VCaP (cell line): ENCODE measurements around the gene PCAT6.
A peak's percentile ranks its signal among the peaks of the same experiment; 100 is the strongest.

Experiments used
- H3K27ac ChIP-seq: fragments of 450-650 bp; 2 replicates; pipeline ENCODE4 v1.5.1; 2017
- CTCF ChIP-seq: fragments of 450-650 bp; conservative IDR thresholded peaks from 2 replicates; pipeline ENCODE4 v1.5.1; 2017; ENCODE audit warnings: mild to moderate bottlenecking, moderate library complexity

PCAT6 gene

GRCh38 chr1:202807926-202808757, 2.6 kb upstream of the PCAT6 start, which contains the start of gene KDM5B:
KDM5B (minus strand) TSS chr1:202808421; CDS start chr1:202808305, 116 bp downstream.
- peak within 1 kb of the TSS; percentile 88 for H3K27ac ChIP-seq
- TF ChIP-seq CTCF: no peak

GRCh38 chr1:202809597-202810159, 1.1 kb upstream of the PCAT6 start:
- peak overlapping the region; percentile 75 for H3K27ac ChIP-seq

GRCh38 chr1:202810193-202810614, 550 bp upstream of the PCAT6 start:
- peak overlapping the region; percentile 75 for H3K27ac ChIP-seq
- TF ChIP-seq CTCF: no peak

More at GRCh38 chr1:202809597-202810159, 1.1 kb upstream of the PCAT6 start:
- TF ChIP-seq CTCF: no peak

GRCh38 chr1:202811296-202812175, 782 bp downstream of the PCAT6 start:
- TF ChIP-seq CTCF: no peak
- peak overlapping the region; percentile 75; the same call in 1 of the 2 replicates for H3K27ac ChIP-seq

GRCh38 chr1:202812176-202813026, 1.6 kb downstream of the PCAT6 start:
- H3K27ac ChIP-seq: no peak overlapping the region
- no peak for TF ChIP-seq CTCF

- TF ChIP-seq CTCF: no peak
- H3K27ac ChIP-seq: no peak overlapping the region
Measured at GRCh38 chr1:202815120-202815519, 4.4 kb downstream of the PCAT6 start.
